HG03432 (cell line): ENCODE measurements around the gene SLC35G3.
"Not testable (repeated sequence)": the region's sequence is repeated elsewhere in the genome, so short reads cannot be mapped to it uniquely, and the experiment has no call there.

Experiments used
- ATAC-seq: cut with Tn5 transposase; IDR thresholded peaks from one replicate; pipeline ENCODE4 v1.9.1; 2021; ENCODE audit warnings: mild to moderate bottlenecking, moderate library complexity; ENCODE audit not compliant: unreplicated experiment

SLC35G3 gene

DNA sequence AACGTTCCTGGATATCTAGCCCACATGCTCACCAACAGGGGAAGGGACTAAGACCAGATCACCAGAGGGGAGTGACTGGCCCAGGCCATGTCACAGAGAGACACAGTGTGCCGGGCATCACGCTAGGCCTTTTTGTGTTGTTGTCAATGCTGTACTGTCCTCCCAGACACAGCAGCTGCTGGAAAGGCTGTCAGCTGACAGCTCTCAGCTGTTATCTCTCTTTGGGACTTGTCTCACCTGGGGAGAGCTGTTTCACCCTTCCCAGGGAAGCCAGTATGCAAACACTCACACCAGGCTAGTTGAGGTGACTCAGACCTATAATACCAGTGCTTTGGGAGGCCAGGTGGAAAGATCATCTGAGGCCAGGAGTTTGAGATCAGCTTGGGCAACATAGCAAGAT, 27.1 kb downstream of the SLC35G3 start:
- ATAC-seq = no peak

GRCh38 chr17:35166526-35166925, 27.7 kb downstream of the SLC35G3 start:
- no peak for ATAC-seq

DNA sequence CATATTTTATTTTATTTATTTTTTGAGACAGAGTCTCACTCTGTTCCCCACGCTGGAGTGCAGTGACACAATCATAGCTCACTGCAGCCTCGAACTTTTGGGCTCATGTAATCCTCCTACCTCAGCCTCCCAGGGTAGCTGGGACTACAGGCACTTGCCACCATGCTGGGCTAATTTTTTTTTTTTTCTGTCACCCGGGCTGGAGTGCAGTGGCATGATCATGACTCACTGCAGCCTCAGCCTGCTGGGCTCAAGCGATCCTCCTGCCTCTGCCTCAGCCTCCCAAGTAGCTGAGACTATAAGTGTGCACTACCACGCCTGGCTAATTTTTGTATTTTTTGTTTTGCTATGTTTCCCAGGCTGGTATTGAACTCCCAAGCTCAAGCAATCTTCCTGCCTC, 29.5 kb downstream of the SLC35G3 start:
- ATAC-seq = no peak

- no peak for ATAC-seq
Observed at GRCh38 chr17:35163886-35164285, 30.3 kb downstream of the SLC35G3 start.

DNA sequence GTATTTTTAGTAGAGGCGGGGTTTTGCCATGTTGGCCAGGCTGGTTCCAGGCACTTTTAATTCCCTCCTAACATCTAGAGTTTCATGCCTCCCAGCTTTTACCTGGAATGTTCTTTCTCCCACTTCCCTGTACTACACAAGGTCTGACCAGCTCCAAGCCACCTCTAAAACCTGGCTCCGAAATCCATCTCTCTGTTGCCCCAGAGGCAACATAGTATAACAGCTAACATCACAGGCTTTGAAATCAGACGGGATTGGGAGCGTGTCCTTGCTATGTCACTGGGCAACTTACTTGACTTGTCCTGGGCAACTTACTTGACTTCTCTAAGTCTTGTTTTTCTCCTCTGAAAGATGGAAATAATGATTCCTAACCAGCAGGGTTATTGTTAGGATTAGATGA, 31.4 kb downstream of the SLC35G3 start:
- ATAC-seq = no peak

DNA sequence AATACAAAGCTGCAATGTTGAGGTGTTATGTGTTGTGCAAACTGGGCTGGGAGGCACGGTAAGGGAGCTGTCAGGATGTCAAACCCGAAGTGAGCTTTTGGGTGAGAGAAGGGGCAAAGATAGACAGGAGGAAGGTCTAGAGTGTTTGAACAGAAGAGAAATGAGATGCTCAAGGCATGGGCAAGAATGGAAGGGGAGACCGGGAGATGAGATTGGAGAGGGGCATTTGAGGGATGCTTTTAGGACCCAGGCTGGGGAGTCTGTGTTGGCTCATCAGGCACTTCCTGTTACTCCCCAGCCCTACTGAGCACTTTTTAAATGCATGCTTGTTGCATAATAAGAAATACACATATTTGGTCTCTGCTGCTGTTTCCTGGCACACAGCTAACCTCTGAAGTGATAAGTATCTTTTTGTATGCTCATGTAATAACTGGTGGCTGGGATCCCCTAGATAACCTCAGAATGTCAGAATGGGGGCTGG, 32.9 kb downstream of the SLC35G3 start:
- no peak for ATAC-seq

- ATAC-seq = no peak
Observed at GRCh38 chr17:35160354-35161201, 33.6 kb downstream of the SLC35G3 start.

DNA sequence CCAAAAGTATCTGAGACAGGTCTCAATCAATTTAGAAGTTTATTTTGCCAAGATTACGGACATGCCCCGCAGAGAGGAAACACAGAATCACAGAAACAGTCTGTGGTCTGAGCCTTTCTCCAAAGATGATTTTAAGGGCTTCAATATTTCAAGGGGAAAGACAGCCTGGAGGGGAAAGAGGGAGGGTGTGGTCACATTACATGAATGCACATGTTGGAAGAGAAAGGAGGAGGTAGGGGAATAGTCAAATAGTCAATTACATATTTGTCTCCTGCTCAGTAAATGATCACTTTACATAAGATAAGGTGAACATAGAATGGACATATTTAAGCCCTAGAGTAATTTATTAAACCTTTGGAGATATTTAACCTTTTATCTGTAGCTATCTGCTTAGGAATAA, 34.3 kb downstream of the SLC35G3 start:
- ATAC-seq = no peak

- ATAC-seq = no peak
Observed at GRCh38 chr17:35155246-35155645, 38.9 kb downstream of the SLC35G3 start.

DNA sequence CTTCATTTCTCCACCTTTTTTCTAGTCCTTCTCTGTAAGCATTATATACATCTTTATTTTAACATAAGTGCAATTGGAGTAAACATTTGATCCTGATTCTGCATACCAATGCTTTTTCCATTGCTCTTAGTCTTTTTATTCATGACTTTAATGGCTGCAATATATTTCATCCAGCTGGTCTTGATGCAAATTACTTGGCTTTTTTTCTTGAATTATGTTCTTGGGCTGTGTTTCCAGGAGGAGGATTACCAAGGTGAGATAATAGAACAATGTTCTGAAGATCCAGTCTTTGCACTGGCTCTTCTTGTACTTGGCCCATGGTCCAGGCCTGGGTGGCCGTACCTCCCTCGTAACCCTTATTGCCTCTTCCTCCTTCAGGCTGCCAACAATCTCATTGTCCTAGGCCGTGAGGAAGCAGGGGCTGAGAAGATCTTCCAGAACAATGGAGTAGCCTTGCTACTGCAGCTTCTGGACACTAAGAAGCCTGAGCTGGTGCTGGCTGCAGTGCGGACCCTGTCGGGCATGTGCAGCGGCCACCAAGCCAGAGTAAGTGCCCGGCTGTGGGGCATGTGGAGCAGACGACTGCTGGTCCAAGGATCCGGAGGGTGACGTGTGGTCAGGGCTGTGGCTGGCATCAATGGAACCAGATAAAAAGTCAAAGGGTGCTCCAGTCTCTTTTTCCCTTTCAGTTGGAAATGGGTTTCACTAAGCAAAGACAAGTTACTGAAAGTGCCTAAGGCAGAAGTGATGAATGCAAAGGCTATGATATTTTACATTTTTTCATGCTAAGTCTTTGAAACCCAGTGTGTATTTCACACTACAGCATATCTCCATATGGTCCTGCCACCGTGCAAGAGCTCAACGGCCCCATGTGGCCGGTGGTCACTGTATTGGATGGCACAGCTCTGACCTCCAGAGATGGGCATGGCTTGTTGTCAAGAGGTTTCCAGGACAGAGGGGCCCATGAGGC, 39.7 kb downstream of the SLC35G3 start:
- no peak for ATAC-seq

- ATAC-seq = no peak
Observed at GRCh38 chr17:35152421-35153140, 41.6 kb downstream of the SLC35G3 start.

- not testable (repeated sequence) for ATAC-seq
Observed at GRCh38 chr17:35151080-35151479, 43.1 kb downstream of the SLC35G3 start.

GRCh38 chr17:35149941-35150340, 44.3 kb downstream of the SLC35G3 start:
- ATAC-seq = no peak

DNA sequence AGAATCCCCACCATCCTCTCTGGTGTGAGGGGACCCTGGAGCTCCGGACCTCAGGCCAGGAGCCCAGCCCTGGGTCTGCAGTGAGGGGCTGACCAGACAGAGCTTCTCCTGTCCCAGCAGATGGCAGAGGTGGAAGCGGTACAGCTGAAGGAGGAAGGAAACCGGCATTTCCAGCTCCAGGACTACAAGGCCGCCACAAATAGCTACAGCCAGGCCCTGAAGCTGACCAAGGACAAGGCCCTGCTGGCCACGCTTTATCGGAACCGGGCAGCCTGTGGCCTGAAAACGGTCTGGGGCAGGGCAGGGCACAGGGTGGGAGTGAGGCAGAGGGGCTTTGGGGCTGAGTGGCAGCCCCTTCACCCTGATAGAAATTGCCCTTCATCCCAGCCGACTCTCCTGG, 46.0 kb downstream of the SLC35G3 start:
- no peak for ATAC-seq

- no peak for ATAC-seq
Observed at GRCh38 chr17:35147375-35147905, 46.8 kb downstream of the SLC35G3 start, which contains the start of gene UNC45B. UNC45B (plus strand) TSS chr17:35147817; CDS start chr17:35148264, 447 bp downstream.

GRCh38 chr17:35146214-35146833, 47.9 kb downstream of the SLC35G3 start:
- no peak for ATAC-seq

GRCh38 chr17:35144840-35145239, 49.4 kb downstream of the SLC35G3 start:
- no peak for ATAC-seq
